Gastroesophageal sphincter (tissue), 4 donors: ENCODE measurements around the gene VPS45. TPM values are rescaled to one million over a fixed set of nuclear protein-coding genes. Genes with fewer than 3 reads are reported as not detected.

ENCODE experiments used
- ATAC-seq: fragments of 150-250 bp; one replicate; pipeline ENCODE4 v1.9.1; 2016; ENCODE audit warnings: mild to moderate bottlenecking, moderate library complexity
- H3K27ac ChIP-seq, 4 donors: fragments of 200-600 bp; sonication (generic) in 3 of 4; 1 replicate in 3 of 4; 2 replicates in 1 of 4; pipeline ENCODE4 v1.5.1; 2016 to 2019
- H3K27me3 ChIP-seq: fragments of 200-600 bp; sonication (generic); one replicate; pipeline ENCODE4 v1.5.1; 2019
- H3K36me3 ChIP-seq, 2 donors: fragments of 200-600 bp; sonication (generic); one replicate each; pipeline ENCODE4 v1.5.1; 2019; ENCODE audit warnings: control low read depth in 1 of 2
- H3K4me1 ChIP-seq, 3 donors: fragments of 200-600 bp; sonication (generic); 1 replicate in 2 of 3; 2 replicates in 1 of 3; pipeline ENCODE4 v1.5.1; 2016 to 2019; ENCODE audit warnings: control low read depth in 2 of 3
- H3K4me3 ChIP-seq, 2 donors: fragments of 200-600 bp; sonication (generic); one replicate each; pipeline ENCODE4 v1.5.1; 2019; ENCODE audit warnings: mild to moderate bottlenecking in 1 of 2, moderate library complexity in 1 of 2
- H3K9me3 ChIP-seq, 3 donors: fragments of 200-600 bp; sonication (generic); one replicate each; pipeline ENCODE4 v1.5.1; 2017 to 2019; ENCODE audit warnings: control low read depth in 2 of 3
- EP300 ChIP-seq: sonication (generic); formaldehyde crosslinking; IDR thresholded peaks from one replicate; pipeline ENCODE4 v1.6.1; 2017; ENCODE audit warnings: antibody characterized with exemption, mild to moderate bottlenecking
- POLR2A ChIP-seq, 2 donors: fragments of 450-650 bp; IDR thresholded peaks; one replicate each; pipeline ENCODE4 v1.6.1; 2017; ENCODE audit warnings: antibody characterized with exemption in 2 of 2, mild to moderate bottlenecking in 2 of 2, moderate library complexity in 1 of 2
- POLR2AphosphoS5 ChIP-seq: sonication (generic); formaldehyde crosslinking; IDR thresholded peaks from one replicate; pipeline ENCODE4 v1.6.1; 2017; ENCODE audit warnings: antibody characterized with exemption
- WGBS, 2 donors: methylation state at CpG; one replicate each; pipeline ENCODE4 v1.1.5; 2018; ENCODE audit warnings: low coverage in 1 of 2; 5-methylcytosine and 5-hydroxymethylcytosine counted together
- total RNA-seq, 4 donors: library from RNA; depleted of rRNA; stranded (reverse); fragments of >200 nt; gene quantifications; one replicate each; pipeline ENCODE4 v1.1.0, GENCODE V29; 2016
- TF ChIP-seq, protein P1 (sequence below), 4 experiments: fragments of 200-600 bp in 2 of 4; fragments of 450-650 bp in 2 of 4; sonication (generic) in 1 of 4; IDR thresholded peaks; one replicate each; pipeline ENCODE4 v1.5.1; 2017 to 2019; ENCODE audit warnings: antibody characterized with exemption in 4 of 4, mild to moderate bottlenecking in 2 of 4, moderate library complexity in 2 of 4

VPS45 gene
- total RNA-seq, 4 donors from 2014 or later, result 44.7 to 75.8 (median 50.4) TPM

DNA sequence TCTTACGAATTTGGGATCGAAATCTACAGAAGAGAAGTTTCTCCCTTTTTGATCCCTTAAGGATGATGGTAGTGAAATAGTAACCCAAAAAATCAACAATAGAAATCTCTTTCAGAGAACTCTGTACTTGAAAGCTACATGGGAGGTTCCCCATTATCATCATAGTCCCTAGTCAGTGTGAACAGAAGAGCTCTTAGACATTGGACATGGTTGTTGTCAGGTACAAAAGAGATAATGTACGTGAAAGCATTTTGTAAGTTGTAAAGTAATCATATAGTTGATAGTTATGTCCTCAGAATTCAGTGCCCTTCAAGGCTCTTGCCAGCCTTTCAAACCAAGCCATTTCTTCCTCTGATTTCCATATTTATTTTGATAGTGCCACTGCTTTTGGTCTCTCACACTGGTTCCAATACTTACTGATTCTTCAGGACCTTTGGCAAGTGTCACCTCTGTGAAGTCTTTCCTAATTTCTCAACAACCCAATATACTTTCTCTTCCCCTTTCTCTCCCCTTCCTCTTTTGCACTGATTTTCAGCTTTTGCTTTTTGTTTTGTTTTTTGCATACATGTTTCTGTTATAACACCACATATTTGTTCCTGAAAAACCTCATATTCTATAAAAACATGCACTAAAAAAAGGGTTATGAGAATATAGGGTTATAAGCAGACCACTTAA, 22.4 kb downstream of the VPS45 start:
- TF ChIP-seq POLR2A (IDR thresholded peaks at IDR 0.05), result no peak
- TF ChIP-seq POLR2AphosphoS5, result no peak
- TF ChIP-seq, protein P1, sequence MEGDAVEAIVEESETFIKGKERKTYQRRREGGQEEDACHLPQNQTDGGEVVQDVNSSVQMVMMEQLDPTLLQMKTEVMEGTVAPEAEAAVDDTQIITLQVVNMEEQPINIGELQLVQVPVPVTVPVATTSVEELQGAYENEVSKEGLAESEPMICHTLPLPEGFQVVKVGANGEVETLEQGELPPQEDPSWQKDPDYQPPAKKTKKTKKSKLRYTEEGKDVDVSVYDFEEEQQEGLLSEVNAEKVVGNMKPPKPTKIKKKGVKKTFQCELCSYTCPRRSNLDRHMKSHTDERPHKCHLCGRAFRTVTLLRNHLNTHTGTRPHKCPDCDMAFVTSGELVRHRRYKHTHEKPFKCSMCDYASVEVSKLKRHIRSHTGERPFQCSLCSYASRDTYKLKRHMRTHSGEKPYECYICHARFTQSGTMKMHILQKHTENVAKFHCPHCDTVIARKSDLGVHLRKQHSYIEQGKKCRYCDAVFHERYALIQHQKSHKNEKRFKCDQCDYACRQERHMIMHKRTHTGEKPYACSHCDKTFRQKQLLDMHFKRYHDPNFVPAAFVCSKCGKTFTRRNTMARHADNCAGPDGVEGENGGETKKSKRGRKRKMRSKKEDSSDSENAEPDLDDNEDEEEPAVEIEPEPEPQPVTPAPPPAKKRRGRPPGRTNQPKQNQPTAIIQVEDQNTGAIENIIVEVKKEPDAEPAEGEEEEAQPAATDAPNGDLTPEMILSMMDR (IDR thresholded peaks at IDR 0.05), result no peak
- TF ChIP-seq EP300, result no peak
- ATAC-seq, result no peak
- Histone ChIP-seq H3K4me1 (peaks cover 0 to 28% (median 0%) of the 10 kb centered on the region in 3 donors), H3K27ac (no peak overlapping the region), H3K36me3 (peaks cover 3 to 70% of the 10 kb centered on the region in 2 donors), H3K4me3 (no peak overlapping the region), H3K27me3 (no peaks in the 10 kb centered on the region), H3K9me3 (no peaks in the 10 kb centered on the region)
- WGBS, 2 donors, result 88 to 100% methylated on average over 3 of the region's 3 CpGs

DNA sequence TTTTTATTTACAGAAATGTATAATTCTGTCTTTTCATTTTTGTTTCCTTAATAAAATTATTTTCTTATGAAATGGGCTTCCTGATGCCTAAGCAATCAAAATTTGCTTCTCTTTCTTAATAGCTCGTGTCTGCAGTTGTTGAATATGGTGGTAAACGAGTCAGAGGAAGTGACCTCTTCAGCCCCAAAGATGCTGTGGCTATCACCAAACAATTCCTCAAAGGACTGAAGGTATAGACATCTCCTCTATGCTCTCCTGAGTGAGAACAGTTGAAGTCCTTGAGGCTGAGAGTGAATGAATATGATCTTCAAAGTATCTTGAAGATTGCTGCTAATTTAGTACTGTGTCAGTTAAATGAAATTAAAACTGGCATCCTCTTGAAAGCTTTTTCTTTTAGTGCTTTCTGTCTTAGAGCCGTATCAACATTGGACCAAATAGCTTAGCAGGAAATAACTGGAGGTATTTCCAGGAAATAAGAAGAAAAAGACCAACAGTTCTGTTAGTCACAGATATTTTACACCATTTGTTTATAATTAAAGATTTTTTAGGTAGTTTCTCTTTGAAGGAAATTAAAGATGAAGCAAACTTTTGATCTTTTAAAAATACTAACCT, 24.7 kb downstream of the VPS45 start:
- WGBS, 2 donors, result 66 to 76% methylated on average over 3 of the region's 3 CpGs
- H3K36me3 ChIP-seq, result peaks cover 3 to 76% of the 10 kb centered on the region in 2 donors

DNA sequence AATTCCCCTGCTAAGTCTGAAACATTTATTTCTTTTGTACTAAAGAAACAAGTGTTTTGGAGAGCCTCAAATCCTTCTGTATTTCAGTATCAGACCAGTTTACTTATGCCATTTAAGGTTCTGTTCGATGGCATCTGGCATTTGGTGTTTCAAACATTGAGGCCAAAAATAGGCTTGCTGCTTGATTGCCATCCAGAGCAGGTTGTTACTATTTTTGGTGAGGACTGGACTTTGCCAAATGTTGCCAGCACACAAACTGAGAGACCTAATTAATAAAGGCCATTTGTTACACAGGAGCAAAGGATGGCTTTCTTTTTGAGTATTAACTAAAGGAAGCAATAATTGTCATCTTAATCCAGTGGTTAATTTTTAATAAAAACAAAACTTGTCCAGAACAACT, 26.2 kb downstream of the VPS45 start:
- Histone ChIP-seq H3K36me3 (peaks cover 3 to 74% of the 10 kb centered on the region in 2 donors), H3K4me1 (peaks cover 0 to 18% (median 0%) of the 10 kb centered on the region in 3 donors), H3K4me3 (no peak overlapping the region), H3K9me3 (no peaks in the 10 kb centered on the region), H3K27ac (peak overlapping the region; percentile 68 to 83 (median 74)), H3K27me3 (no peaks in the 10 kb centered on the region)
- ATAC-seq, result no peak
- TF ChIP-seq POLR2AphosphoS5, result no peak
- no peak for TF ChIP-seq POLR2A (IDR thresholded peaks at IDR 0.05)
- TF ChIP-seq, protein P1 (IDR thresholded peaks at IDR 0.05), result no peak
- no peak for TF ChIP-seq EP300
- 27% methylated on average over 1 of the region's 1 CpG; no CpG with 5 or more reads in 1 of the 2 donors for WGBS, 2 donors

More for the DNA sequence above, 24.7 kb downstream of the VPS45 start:
- Histone ChIP-seq H3K4me3 (no peak overlapping the region), H3K9me3 (no peaks in the 10 kb centered on the region), H3K27me3 (no peaks in the 10 kb centered on the region), H3K27ac (peak overlapping the region in 1 of 4 donors; percentile 28), H3K4me1 (peaks cover 0 to 23% (median 0%) of the 10 kb centered on the region in 3 donors)
- TF ChIP-seq, protein P1 (IDR thresholded peaks at IDR 0.05), result no peak
- TF ChIP-seq POLR2AphosphoS5, result no peak
- no peak for TF ChIP-seq POLR2A (IDR thresholded peaks at IDR 0.05)
- no peak for TF ChIP-seq EP300
- no peak for ATAC-seq

DNA sequence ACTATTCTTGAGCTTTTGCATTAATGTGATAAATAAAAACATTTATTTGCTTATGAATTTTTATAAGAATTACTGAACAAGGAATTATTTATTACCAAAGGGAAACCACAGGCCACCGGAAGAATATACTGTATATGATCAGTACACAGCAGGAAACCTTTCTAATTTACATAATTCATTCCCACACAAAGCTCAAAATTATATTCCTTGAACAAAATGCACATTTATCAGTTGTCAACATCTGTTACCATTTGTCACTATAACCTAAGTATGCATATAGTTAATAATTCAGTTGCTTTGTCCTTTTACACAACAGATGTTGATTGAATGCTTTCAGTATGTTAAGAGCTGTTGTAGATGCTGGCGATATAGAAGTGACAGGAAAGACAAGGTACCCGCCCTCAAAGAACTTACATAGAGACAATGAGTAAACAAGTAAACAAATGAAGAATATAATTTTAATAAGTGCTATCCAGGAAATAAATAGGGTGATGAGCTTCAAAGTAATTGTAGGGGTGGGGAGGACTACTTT, 27.2 kb downstream of the VPS45 start:
- no peak overlapping the region for H3K4me3 ChIP-seq
- H3K27ac ChIP-seq, result no peak overlapping the region
- peaks cover 0 to 18% (median 0%) of the 10 kb centered on the region in 3 donors for H3K4me1 ChIP-seq
- H3K27me3 ChIP-seq, result no peaks in the 10 kb centered on the region
- H3K36me3 ChIP-seq, result peaks cover 3 to 74% of the 10 kb centered on the region in 2 donors
- H3K9me3 ChIP-seq, result no peaks in the 10 kb centered on the region
- WGBS, 2 donors, result 87 to 92% methylated on average over 3 of the region's 3 CpGs
- TF ChIP-seq POLR2A (IDR thresholded peaks at IDR 0.05) (no peak), EP300 (no peak), POLR2AphosphoS5 (no peak)
- TF ChIP-seq, protein P1 (IDR thresholded peaks at IDR 0.05), result no peak
- ATAC-seq, result no peak
